Panc1 (cell line): ENCODE data around the gene RDH13. TPM values are rescaled to one million over a fixed set of nuclear protein-coding genes. Genes with fewer than 3 reads are reported as not detected.

Experiments used
- ATAC-seq: fragments of 200-7000 bp; cut with Tn5 transposase; 2 replicates; pipeline ENCODE4 v1.9.1; 2020; ENCODE audit warnings: mild to moderate bottlenecking, moderate library complexity
- BruUV-seq: library from RNA; stranded (reverse); fragments of 400-500 nt; replicated peaks from 2 replicates; lab custom pipeline; 2021; lab: Mats Ljungman, UMichigan
- CTCF ChIA-PET: fragments of 300-600 bp; sonication (Branson Sonifier 250); formaldehyde crosslinking; loops from one replicate; lab custom pipeline; 2022; ENCODE audit warnings: antibody characterized with exemption; lab: Charles Lee
- POLR2A ChIA-PET: fragments of 300-600 bp; sonication (Branson Sonifier 250); formaldehyde crosslinking; loops from one replicate; lab custom pipeline; 2022; ENCODE audit warnings: antibody characterized with exemption; lab: Charles Lee
- DNase-seq: peaks from one replicate; pipeline ENCODE4 v3.0.0-alpha.2; 2010; ENCODE audit warnings: low read depth, low spot score
- H3K27ac ChIP-seq: 2 replicates; pipeline ENCODE4 v1.5.1; 2011; ENCODE audit warnings: mild to moderate bottlenecking, low read length, inconsistent platforms
- H3K27me3 ChIP-seq: fragments of 200-500 bp; sonication (Bioruptor generic); 2 replicates; pipeline ENCODE4 v1.6.0; 2014; ENCODE audit warnings: low read length, inconsistent platforms; ENCODE audit not compliant: control insufficient read depth, insufficient read depth
- H3K36me3 ChIP-seq: fragments of 200-500 bp; sonication (Bioruptor generic); 2 replicates; pipeline ENCODE4 v1.5.1; 2014; ENCODE audit warnings: inconsistent platforms, mild to moderate bottlenecking, low read length, moderate library complexity; ENCODE audit not compliant: control insufficient read depth, insufficient read depth
- H3K4me1 ChIP-seq: 2 replicates; pipeline ENCODE4 v1.5.1; 2011; ENCODE audit warnings: inconsistent platforms, mild to moderate bottlenecking, low read length, moderate library complexity; ENCODE audit not compliant: control insufficient read depth, insufficient read depth
- H3K4me3 ChIP-seq, 2 experiments: 2 replicates each; pipeline ENCODE4 v1.5.1; 2011 to 2012; ENCODE audit warnings: low read depth in 2 of 2, low read length in 2 of 2, mild to moderate bottlenecking in 2 of 2, inconsistent platforms in 1 of 2, moderate library complexity in 1 of 2
- H3K9me3 ChIP-seq: fragments of 200-500 bp; sonication (Bioruptor generic); 2 replicates; pipeline ENCODE4 v1.5.1; 2014; ENCODE audit warnings: low read depth, mild to moderate bottlenecking, inconsistent platforms, low read length, moderate library complexity; ENCODE audit not compliant: control insufficient read depth, insufficient read depth
- CTCF ChIP-seq: fragments of 450-650 bp; IDR thresholded peaks from 2 replicates; pipeline ENCODE4 v1.5.1; 2017; ENCODE audit warnings: mild to moderate bottlenecking
- POLR2AphosphoS5 ChIP-seq: IDR thresholded peaks from 2 replicates; pipeline ENCODE4 v1.6.1; 2012; ENCODE audit warnings: mild to moderate bottlenecking, low read depth, low read length, moderate library complexity
- REST ChIP-seq, 2 experiments: IDR thresholded peaks; 2 replicates each; pipeline ENCODE4 v1.6.1; 2011 to 2012; ENCODE audit warnings: low read depth in 2 of 2, control low read depth in 1 of 2, low read length in 1 of 2, mild to moderate bottlenecking in 1 of 2, moderate library complexity in 1 of 2; ENCODE audit not compliant: insufficient read depth in 1 of 2
- SIN3A ChIP-seq: IDR thresholded peaks from 2 replicates; pipeline ENCODE4 v1.6.1; 2012; ENCODE audit warnings: low read depth, mild to moderate bottlenecking, low read length, moderate library complexity, borderline replicate concordance; ENCODE audit not compliant: insufficient read depth
- TCF7L2 ChIP-seq: IDR thresholded peaks from 2 replicates; pipeline ENCODE4 v1.6.1; 2011; ENCODE audit warnings: mild to moderate bottlenecking, low read depth, low read length, inconsistent platforms
- in situ Hi-C: cut with HindIII; loops from 2 replicates; pipeline ENCODE4 v1.10.0; 2016; ENCODE audit warnings: low sequenced_read_pairs, low pct_unique_long_range_greater_than_20kb
- intact Hi-C: fragments of 100-400 bp; cut with micrococcal nuclease; formaldehyde crosslinking; loops from one replicate; pipeline ENCODE4 v1.10.0; 2022; ENCODE audit not compliant: unreplicated experiment
- total RNA-seq: library from RNA; stranded (reverse); gene quantifications from one replicate; pipeline ENCODE4 v1.2.1, GENCODE V29; 2021; ENCODE audit not compliant: unreplicated experiment

RDH13 gene
- total RNA-seq, 1 experiment from 2014 or later = 37.8 TPM

GRCh38 chr19:55080121-55080967, 17.4 kb upstream of the RDH13 start:
- Histone ChIP-seq H3K36me3 (no peaks in the 10 kb centered on the region), H3K9me3 (no peaks in the 10 kb centered on the region), H3K27me3 (no peaks in the 10 kb centered on the region), H3K27ac (peak overlapping the region; percentile 67; the same call in 1 of the 2 replicates), H3K4me3 (peak overlapping the region; percentile 39 to 61), H3K4me1 (peaks cover 2% of the 10 kb centered on the region; the same call in 1 of the 2 replicates)
- ChIA-PET CTCF (interaction anchor here (0.6 to 0.9 kb wide), 2 partner anchors 8 to 426 kb away, joined by 7 to 11 read pairs; no protein-coding TSS in a partner anchor), POLR2A (interaction anchor here (0.5 to 0.6 kb wide), 2 partner anchors 14 to 37 kb away, joined by 3 to 4 read pairs; no protein-coding TSS in a partner anchor)
- TF ChIP-seq CTCF (no peak), REST (IDR thresholded peaks at IDR 0.05; ENCODE audit: insufficient read depth in 1 of 2, low read depth in 2 of 2, low read length in 1 of 2) (no peak), SIN3A (no peak), POLR2AphosphoS5 (no peak), TCF7L2 (no peak)
- in situ Hi-C loops (no loop called here), intact Hi-C loops (no loop called here)
- DNase-seq = no peak
- peak; percentile 89 for ATAC-seq
- BruUV-seq = no TSS peak

GRCh38 chr19:55079400-55080038, 16.6 kb upstream of the RDH13 start:
- DNase-seq = no peak
- no peaks in the 10 kb centered on the region for H3K36me3 ChIP-seq
- peaks cover 2% of the 10 kb centered on the region; the same call in 1 of the 2 replicates for H3K4me1 ChIP-seq
- no peak overlapping the region; the same call in 1 of the 2 replicates for H3K27ac ChIP-seq
- CTCF ChIA-PET = interaction anchor here (0.6 to 0.9 kb wide), 2 partner anchors 9 to 425 kb away, joined by 7 to 11 read pairs; no protein-coding TSS in a partner anchor
- H3K9me3 ChIP-seq = no peaks in the 10 kb centered on the region
- BruUV-seq = no TSS peak
- POLR2A ChIA-PET = interaction anchor here (0.6 kb wide), 1 partner anchor 15 kb away, joined by 3 read pairs; no protein-coding TSS in a partner anchor
- intact Hi-C loops (no loop called here), in situ Hi-C loops (no loop called here)
- TF ChIP-seq REST (IDR thresholded peaks at IDR 0.05; ENCODE audit: insufficient read depth in 1 of 2, low read depth in 2 of 2, low read length in 1 of 2) = no peak
- TF ChIP-seq CTCF = no peak
- no peak for TF ChIP-seq SIN3A
- no peak for TF ChIP-seq TCF7L2
- no peak for TF ChIP-seq POLR2AphosphoS5
- H3K27me3 ChIP-seq = no peaks in the 10 kb centered on the region
- no peak for ATAC-seq
- H3K4me3 ChIP-seq = peak overlapping the region; percentile 39 to 61
